Fibroblast of lung (primary cell): Measurements from ENCODE around the gene CNTNAP4.

Source experiments
- EZH2 ChIP-seq: IDR thresholded peaks from 2 replicates; pipeline ENCODE4 v1.5.1; 2012; ENCODE audit warnings: low read length, control low read depth, mild to moderate bottlenecking; ENCODE audit errors: missing control alignments
- TF ChIP-seq, protein P1 (sequence below), 2 donors: IDR thresholded peaks in 1 of 2; conservative IDR thresholded peaks in 1 of 2; 1 replicate in 1 of 2; 2 replicates in 1 of 2; pipeline ENCODE4 v1.5.1; 2011 to 2012; ENCODE audit warnings: low read length in 2 of 2, control low read depth in 1 of 2, inconsistent platforms in 1 of 2, low read depth in 1 of 2, mild to moderate bottlenecking in 1 of 2

DNA sequence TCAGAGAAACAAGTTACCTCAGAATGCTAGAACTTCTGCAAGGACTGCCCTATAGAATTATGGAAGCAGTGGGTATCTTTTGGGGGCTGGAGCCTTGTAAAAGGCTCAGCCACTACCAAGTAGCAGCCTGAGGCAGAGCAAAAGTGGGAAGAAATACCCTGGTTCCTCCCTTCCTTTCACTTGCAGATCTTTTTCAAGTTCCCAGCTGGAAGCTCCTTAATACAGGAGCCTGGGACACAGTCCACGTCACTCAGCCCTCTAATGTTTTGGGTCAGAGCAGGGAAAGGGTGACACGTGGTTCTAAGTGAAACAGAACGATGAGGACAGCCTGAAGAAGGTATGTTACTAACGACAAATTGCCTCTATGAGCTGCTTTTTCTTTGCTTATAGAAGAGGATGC is 93.1 kb downstream of the CNTNAP4 start:
- TF ChIP-seq, protein P1, sequence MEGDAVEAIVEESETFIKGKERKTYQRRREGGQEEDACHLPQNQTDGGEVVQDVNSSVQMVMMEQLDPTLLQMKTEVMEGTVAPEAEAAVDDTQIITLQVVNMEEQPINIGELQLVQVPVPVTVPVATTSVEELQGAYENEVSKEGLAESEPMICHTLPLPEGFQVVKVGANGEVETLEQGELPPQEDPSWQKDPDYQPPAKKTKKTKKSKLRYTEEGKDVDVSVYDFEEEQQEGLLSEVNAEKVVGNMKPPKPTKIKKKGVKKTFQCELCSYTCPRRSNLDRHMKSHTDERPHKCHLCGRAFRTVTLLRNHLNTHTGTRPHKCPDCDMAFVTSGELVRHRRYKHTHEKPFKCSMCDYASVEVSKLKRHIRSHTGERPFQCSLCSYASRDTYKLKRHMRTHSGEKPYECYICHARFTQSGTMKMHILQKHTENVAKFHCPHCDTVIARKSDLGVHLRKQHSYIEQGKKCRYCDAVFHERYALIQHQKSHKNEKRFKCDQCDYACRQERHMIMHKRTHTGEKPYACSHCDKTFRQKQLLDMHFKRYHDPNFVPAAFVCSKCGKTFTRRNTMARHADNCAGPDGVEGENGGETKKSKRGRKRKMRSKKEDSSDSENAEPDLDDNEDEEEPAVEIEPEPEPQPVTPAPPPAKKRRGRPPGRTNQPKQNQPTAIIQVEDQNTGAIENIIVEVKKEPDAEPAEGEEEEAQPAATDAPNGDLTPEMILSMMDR (conservative IDR thresholded peaks at IDR 0.05 in 1 of 2, IDR thresholded peaks at IDR 0.05 in 1 of 2; ENCODE audit: low read depth in 1 of 2, low read length in 2 of 2), result no peak
- TF ChIP-seq EZH2, result no peak
